GM19328 (cell line): ENCODE data around the gene COA6.

ENCODE experiments used
- ATAC-seq: cut with Tn5 transposase; IDR thresholded peaks from one replicate; pipeline ENCODE4 v1.9.1; 2021; ENCODE audit warnings: mild to moderate bottlenecking, moderate library complexity; ENCODE audit not compliant: unreplicated experiment

Gene COA6

DNA sequence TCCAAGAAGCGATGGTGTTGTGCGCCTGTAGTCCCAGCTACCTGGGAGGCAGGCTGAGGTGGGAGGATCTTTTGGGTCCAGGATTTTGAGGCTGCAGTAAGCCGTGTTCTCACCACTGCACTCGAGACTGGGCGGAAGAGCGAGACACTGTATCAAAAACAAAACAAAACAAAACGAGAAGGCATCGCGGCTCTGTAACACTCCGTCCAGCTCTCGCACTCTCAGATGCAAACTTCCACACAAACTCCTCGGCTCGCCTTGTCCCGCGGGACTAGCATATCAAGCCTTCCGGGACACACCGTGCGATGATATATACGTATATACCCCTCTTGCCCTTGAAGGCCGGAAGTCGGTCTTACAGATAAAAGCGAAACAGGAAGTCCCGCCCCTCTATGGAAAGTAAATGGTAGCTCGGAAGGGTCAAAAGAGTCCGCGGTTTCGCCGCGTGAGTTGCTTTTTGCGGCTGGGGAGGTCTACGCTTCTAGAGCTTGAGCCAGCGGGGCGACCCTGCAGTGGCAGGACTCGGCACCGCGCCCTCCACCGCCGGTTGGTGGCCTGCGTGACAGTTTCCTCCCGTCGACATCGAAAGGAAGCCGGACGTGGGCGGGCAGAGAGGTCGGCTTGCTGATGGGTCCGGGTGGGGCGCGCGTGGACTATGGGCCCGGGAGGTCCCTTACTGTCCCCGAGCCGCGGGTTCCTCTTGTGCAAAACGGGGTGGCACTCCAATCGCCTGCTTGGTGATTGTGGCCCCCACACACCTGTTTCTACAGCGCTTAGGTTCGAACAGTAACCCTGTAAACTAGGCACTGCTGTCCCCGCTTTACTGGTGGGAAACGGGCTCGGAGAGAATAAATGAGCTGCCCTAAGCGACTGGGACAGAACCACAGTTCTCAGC lies at the start of gene COA6:
TSS of gene COA6 (plus strand) at position 393 of the 895 bp plus-strand sequence. CDS start at position 404, 11 bp downstream.
- peak; percentile 90 for ATAC-seq

GRCh38 chr1:234324821-234325220 lies 48.4 kb upstream of the COA6 start:
- ATAC-seq = no peak

DNA sequence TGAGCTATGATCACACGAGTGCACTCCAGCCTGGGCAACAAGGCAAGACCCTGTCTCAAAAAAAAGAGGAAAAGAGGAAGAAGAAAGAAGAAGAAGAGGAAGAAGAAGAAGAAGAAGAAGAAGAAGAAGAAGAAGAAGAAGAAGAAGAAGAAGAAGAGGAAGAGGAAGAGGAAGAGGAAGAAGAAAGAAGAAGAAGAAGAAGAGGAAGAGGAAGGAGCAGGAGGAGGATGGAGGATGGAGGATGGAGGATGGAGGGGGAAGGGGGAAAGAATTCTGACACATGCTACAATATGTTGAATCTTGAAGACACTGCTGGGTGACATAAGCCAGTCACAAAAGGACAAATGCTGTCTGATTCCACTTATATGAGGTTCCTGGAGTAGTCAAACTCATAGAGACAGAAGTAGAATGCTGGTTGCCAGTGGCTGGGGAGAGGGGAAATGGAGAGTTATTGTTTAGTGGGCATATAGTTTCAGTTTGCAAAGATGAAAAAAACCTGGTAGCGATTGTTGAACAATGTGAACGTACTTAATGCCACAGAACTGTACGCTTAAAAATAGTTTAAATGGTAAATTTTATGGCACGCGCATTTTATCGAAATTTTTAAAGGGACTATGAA lies 47.3 kb upstream of the COA6 start:
- ATAC-seq = no peak

DNA sequence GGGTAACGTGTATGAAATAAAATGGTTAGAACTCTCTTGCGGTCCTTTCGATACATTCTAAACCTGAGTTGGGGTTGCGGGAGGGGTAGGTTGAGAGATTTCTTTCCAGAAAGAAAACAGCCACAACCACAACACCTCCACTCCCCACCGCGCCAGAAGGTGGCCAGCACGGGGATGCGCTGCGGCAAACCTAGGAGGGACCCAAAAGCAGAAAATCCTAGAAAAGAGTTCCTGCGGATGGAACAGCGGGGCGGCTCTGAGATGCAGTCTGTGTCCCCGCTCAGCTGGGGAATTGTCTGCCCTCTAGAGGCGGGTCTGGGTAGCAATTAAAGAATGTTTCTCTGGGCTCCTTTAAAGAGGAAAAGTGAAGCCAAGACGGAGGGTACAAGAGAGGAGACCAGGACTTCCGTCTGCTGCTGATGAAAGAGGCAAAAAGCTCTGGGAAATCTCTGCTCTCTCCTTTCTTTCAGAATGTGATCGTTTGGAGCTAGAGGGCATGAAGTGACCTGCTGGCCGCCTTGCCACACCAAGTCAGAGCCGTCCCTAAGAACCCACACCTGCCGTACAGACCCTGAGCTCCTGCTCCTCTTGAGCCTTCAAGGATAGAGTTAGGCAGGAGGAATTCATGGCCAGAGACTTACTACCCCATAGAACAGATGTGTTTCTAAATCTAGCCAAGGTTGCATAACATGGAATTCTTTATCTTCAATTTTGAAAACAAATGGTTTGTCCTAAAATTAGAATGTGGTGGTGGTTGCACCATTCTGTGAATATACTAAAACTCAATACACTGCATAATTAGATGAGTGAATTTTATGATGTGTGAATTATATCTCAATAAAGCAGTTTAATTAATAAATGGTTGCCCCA lies 46.5 kb upstream of the COA6 start:
- no peak for ATAC-seq

- no peak for ATAC-seq
Observed at GRCh38 chr1:234327577-234328164, 45.6 kb upstream of the COA6 start.

DNA sequence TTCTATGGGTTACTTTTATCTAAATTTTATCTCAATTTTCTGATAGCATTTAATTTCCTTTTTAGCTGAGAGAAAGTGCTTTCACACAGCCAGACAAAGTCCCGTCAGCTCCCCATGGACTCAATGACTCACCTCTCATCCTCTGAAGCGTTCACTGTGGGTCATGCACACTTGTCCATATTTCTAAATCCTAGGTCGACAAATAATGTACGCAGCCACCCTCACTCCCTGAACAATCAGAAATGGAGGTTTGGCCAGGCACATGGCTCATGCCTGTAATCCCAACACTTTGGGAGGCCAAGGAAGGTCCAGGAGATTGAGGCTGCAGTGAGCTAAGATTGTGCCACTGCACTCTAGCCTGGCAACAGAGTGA lies 42.4 kb upstream of the COA6 start:
- no peak for ATAC-seq

GRCh38 chr1:234331507-234331906 lies 41.7 kb upstream of the COA6 start:
- ATAC-seq = no peak

GRCh38 chr1:234336359-234336758 lies 36.9 kb upstream of the COA6 start:
- no peak for ATAC-seq

- ATAC-seq = no peak
Observed at GRCh38 chr1:234337233-234337632, 36.0 kb upstream of the COA6 start.

DNA sequence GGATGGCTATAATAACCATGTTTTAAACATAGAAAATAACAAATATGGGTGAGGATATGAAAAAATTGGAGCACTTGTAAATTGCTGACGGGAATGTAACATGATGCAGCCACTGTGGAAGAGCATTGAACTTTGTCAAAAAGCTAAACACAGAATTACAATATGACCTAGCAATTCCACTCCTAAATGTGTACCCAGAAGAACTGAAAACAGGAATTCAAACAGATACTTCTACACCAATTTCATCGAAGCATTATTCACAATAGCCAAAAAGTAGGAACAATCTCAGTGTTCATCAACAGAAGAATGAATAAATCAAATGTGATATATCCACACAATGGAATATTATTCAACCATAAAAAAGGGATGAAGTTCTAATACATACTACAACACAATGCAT lies 32.7 kb upstream of the COA6 start:
- ATAC-seq = no peak

- ATAC-seq = no peak
Observed at GRCh38 chr1:234342774-234343173, 30.5 kb upstream of the COA6 start.

- ATAC-seq = no peak
Observed at GRCh38 chr1:234345237-234345636, 28.0 kb upstream of the COA6 start.

- ATAC-seq = no peak
Observed at GRCh38 chr1:234348964-234349363, 24.3 kb upstream of the COA6 start.

- ATAC-seq = no peak
Observed at GRCh38 chr1:234355782-234356510, 17.3 kb upstream of the COA6 start.

- ATAC-seq = peak; percentile 82
Observed at GRCh38 chr1:234356615-234357269, 16.5 kb upstream of the COA6 start.

- ATAC-seq = no peak
Observed at GRCh38 chr1:234357831-234358230, 15.4 kb upstream of the COA6 start.

DNA sequence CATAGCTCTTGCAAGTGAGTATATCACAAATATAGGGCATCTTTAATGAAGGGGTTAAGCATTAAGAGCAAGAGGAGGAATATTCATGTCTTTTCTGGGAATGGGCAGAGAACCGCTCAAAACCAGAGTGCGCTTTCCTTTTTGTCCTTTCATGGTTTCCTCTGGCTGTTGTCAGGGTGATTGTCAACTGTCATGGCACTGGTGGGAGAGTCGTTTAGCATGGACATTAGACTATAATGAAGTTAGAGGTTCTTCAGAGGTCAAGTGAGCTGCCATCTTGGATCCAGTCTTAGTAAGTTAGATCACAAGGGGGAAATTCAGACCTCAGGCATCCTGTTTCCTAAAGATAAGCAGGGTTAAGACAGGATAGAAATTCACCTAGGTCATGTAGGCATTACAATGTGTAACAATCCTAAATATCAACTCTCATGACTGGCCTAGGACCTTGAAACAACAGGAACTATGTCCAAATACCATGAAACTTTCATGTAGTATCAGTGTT lies 12.1 kb upstream of the COA6 start:
- ATAC-seq = no peak

DNA sequence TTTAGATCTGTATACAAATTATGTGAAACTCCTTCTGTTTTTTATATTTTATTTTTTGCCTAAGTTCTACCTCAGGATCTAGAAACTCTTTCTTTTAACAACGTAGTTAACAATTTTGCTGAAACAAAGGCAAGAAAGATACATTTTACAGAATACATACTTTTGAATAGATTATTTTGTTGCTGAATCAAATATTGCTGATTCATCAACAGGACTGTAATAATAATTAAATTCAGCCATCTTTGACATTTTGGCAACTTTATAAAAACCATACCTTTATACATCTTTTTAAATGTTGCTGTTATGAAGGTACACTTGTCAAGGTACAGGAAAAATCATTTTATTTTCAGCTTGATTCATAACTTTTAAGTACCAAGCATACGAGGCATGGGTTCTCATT lies 10.7 kb upstream of the COA6 start:
- ATAC-seq = no peak

- ATAC-seq = no peak
Observed at GRCh38 chr1:234368320-234369032, 4.8 kb upstream of the COA6 start.
